Peyer's patch (tissue), 4 donors: Measurements from ENCODE around the gene AARS2. TPM values are rescaled to one million over a fixed set of nuclear protein-coding genes. Genes with fewer than 3 reads are reported as not detected.
A peak's percentile ranks its signal among the peaks of the same experiment; 100 is the strongest.

ENCODE experiments used
- DNase-seq, 3 donors: peaks; one replicate each; pipeline ENCODE4 v3.0.0-alpha.2; 2017 to 2019
- H3K27ac ChIP-seq, 4 donors: fragments of 200-600 bp; sonication (generic); one replicate each; pipeline ENCODE4 v1.5.1; 2016 to 2019
- H3K27me3 ChIP-seq, 2 donors: fragments of 200-600 bp; sonication (generic); one replicate each; pipeline ENCODE4 v1.5.1; 2019
- H3K36me3 ChIP-seq, 3 donors: fragments of 200-600 bp; sonication (generic); one replicate each; pipeline ENCODE4 v1.5.1; 2016 to 2019
- H3K4me1 ChIP-seq, 4 donors: fragments of 200-600 bp; sonication (generic); one replicate each; pipeline ENCODE4 v1.5.1; 2016 to 2019
- H3K4me3 ChIP-seq, 4 donors: fragments of 200-600 bp; sonication (generic); 1 replicate in 3 of 4; 2 replicates in 1 of 4; pipeline ENCODE4 v1.5.1; 2016 to 2019; ENCODE audit warnings: mild to moderate bottlenecking in 1 of 4
- H3K9me3 ChIP-seq, 4 donors: fragments of 200-600 bp; sonication (generic); one replicate each; pipeline ENCODE4 v1.5.1; 2016 to 2019; ENCODE audit warnings: mild to moderate bottlenecking in 1 of 4
- CTCF ChIP-seq, 6 experiments: fragments of 450-650 bp in 4 of 6; fragments of 200-600 bp in 2 of 6; sonication (generic) in 1 of 6; IDR thresholded peaks; one replicate each; pipeline ENCODE4 v1.5.1; 2017 to 2019; ENCODE audit warnings: antibody characterized with exemption in 6 of 6, mild to moderate bottlenecking in 3 of 6, moderate library complexity in 1 of 6
- POLR2A ChIP-seq, 2 donors: fragments of 450-650 bp; IDR thresholded peaks; one replicate each; pipeline ENCODE4 v1.5.1; 2017; ENCODE audit warnings: antibody characterized with exemption in 2 of 2, mild to moderate bottlenecking in 2 of 2, moderate library complexity in 2 of 2
- total RNA-seq, 4 donors: library from RNA; depleted of rRNA; stranded (reverse); fragments of >200 nt; gene quantifications; one replicate each; pipeline ENCODE4 v1.1.0, GENCODE V29; 2016

Gene AARS2
- total RNA-seq: 10 to 100 TPM; 31.5 to 54.7 (median 37.6) TPM

- peak; percentile 78 to 95 (median 91) for DNase-seq
- no peaks in the 10 kb centered on the region for H3K9me3 ChIP-seq
- peaks cover 0 to 33% (median 0%) of the 10 kb centered on the region in 3 donors for H3K36me3 ChIP-seq
- H3K27ac ChIP-seq: peak within 1 kb of the TSS; percentile 62 to 83 (median 78)
- no peaks in the 10 kb centered on the region for H3K27me3 ChIP-seq
- TF ChIP-seq POLR2A (IDR thresholded peaks at IDR 0.05) (peak; percentile 87 to 90), CTCF (IDR thresholded peaks at IDR 0.05) (peak; percentile 75 to 97 (median 94))
- H3K4me1 ChIP-seq: peaks cover 0 to 30% (median 0%) of the 10 kb centered on the region in 4 donors
- peak within 1 kb of the TSS; percentile 65 to 85 (median 76) for H3K4me3 ChIP-seq
These were observed at the start of gene AARS2 for GRCh38 chr6:44312901-44313788. AARS2 (minus strand) TSS chr6:44313347; CDS start chr6:44313323, 24 bp downstream.

GRCh38 chr6:44361947-44362346 lies 48.8 kb upstream of the AARS2 start:
- Histone ChIP-seq H3K27me3 (no peaks in the 10 kb centered on the region), H3K4me3 (no peak overlapping the region), H3K27ac (no peak overlapping the region), H3K4me1 (no peaks in the 10 kb centered on the region), H3K36me3 (no peaks in the 10 kb centered on the region), H3K9me3 (no peaks in the 10 kb centered on the region)
- DNase-seq: no peak
- TF ChIP-seq POLR2A (IDR thresholded peaks at IDR 0.05): no peak
- no peak for TF ChIP-seq CTCF (IDR thresholded peaks at IDR 0.05)

- Histone ChIP-seq H3K27ac (no peak overlapping the region), H3K9me3 (no peaks in the 10 kb centered on the region), H3K36me3 (no peaks in the 10 kb centered on the region), H3K4me3 (no peak overlapping the region), H3K27me3 (no peaks in the 10 kb centered on the region), H3K4me1 (no peaks in the 10 kb centered on the region)
- TF ChIP-seq CTCF (IDR thresholded peaks at IDR 0.05): no peak
- no peak for TF ChIP-seq POLR2A (IDR thresholded peaks at IDR 0.05)
- DNase-seq: no peak
These were observed 46.8 kb upstream of the AARS2 start for GRCh38 chr6:44359973-44360372.

GRCh38 chr6:44356487-44356886 lies 43.3 kb upstream of the AARS2 start:
- no peak for TF ChIP-seq POLR2A (IDR thresholded peaks at IDR 0.05)
- TF ChIP-seq CTCF (IDR thresholded peaks at IDR 0.05): no peak
- Histone ChIP-seq H3K9me3 (no peaks in the 10 kb centered on the region), H3K4me1 (no peaks in the 10 kb centered on the region), H3K36me3 (no peaks in the 10 kb centered on the region), H3K27ac (no peak overlapping the region), H3K27me3 (no peaks in the 10 kb centered on the region), H3K4me3 (no peak overlapping the region)
- DNase-seq: no peak

- Histone ChIP-seq H3K9me3 (no peaks in the 10 kb centered on the region), H3K4me3 (no peak overlapping the region), H3K27ac (no peak overlapping the region), H3K27me3 (no peaks in the 10 kb centered on the region), H3K4me1 (no peaks in the 10 kb centered on the region), H3K36me3 (no peaks in the 10 kb centered on the region)
- DNase-seq: no peak
- TF ChIP-seq CTCF (IDR thresholded peaks at IDR 0.05): no peak
- no peak for TF ChIP-seq POLR2A (IDR thresholded peaks at IDR 0.05)
These were observed 42.5 kb upstream of the AARS2 start for GRCh38 chr6:44355640-44356039.
